LNCaP clone FGC (cell line): ENCODE data around the gene ROCK2.

Source experiments
- DNase-seq: peaks from one replicate; pipeline ENCODE4 v3.0.0-alpha.2; 2011; ENCODE audit warnings: low read depth
- H3K4me3 ChIP-seq: 2 replicates; pipeline ENCODE4 v1.5.1; 2011; ENCODE audit warnings: mild to moderate bottlenecking, low read depth, low read length, control low read depth
- CTCF ChIP-seq: IDR thresholded peaks from 2 replicates; pipeline ENCODE4 v1.5.1; 2012; ENCODE audit warnings: mild to moderate bottlenecking; ENCODE audit not compliant: control insufficient read depth, insufficient read depth; ENCODE audit errors: extremely low read depth

ROCK2 gene

GRCh38 chr2:11314487-11314886, 29.9 kb downstream of the ROCK2 start:
- no peak for TF ChIP-seq CTCF
- DNase-seq, result no peak
- H3K4me3 ChIP-seq, result no peak overlapping the region

- no peak overlapping the region for H3K4me3 ChIP-seq
- no peak for DNase-seq
- no peak for TF ChIP-seq CTCF
Measured at GRCh38 chr2:11312770-11313471, 31.5 kb downstream of the ROCK2 start.

DNA sequence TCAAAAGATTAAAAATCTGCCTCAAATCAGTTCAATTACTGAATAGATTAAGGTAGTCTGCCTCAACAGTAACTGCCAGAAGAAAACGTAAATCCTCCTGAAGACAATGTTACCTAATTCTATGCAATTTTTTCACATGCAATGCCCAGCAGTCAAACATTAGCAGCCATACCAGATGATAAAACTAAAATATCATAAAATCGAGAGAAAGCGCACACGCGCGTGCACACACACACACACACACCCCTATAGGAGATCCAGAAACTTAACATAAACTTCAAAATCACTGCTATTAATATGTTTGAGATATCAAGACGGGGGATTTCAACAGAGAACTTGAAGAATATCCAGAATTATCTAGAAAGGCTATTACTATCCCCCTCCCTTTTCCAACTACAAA, 32.9 kb downstream of the ROCK2 start:
- no peak for DNase-seq
- H3K4me3 ChIP-seq, result no peak overlapping the region
- no peak for TF ChIP-seq CTCF

GRCh38 chr2:11310212-11310611, 34.2 kb downstream of the ROCK2 start:
- H3K4me3 ChIP-seq, result no peak overlapping the region
- no peak for DNase-seq
- TF ChIP-seq CTCF, result no peak

DNA sequence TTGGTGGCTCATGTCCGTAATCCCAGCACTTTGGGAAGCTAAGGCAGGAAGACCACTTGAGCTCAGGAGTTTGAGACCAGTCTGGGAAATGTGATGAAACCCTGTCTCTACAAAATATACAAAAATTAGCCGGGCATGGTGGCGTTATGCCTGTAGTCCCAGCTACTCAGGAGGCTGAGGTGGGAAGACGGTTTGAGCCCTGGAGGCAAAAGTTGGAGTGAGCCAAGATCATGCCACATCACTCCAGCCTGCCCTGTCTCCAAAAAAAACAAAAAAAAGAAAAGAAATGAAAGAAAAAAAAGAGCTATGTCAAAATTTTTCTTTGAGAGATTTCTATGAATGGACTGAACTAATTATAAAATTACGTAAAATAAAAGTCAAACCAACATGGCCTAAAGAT, 34.7 kb downstream of the ROCK2 start:
- DNase-seq, result no peak
- no peak for TF ChIP-seq CTCF
- no peak overlapping the region for H3K4me3 ChIP-seq

- no peak for TF ChIP-seq CTCF
Measured at GRCh38 chr2:11307764-11308415, 36.5 kb downstream of the ROCK2 start.

GRCh38 chr2:11305958-11306357, 38.5 kb downstream of the ROCK2 start:
- DNase-seq, result no peak
- TF ChIP-seq CTCF, result no peak
- H3K4me3 ChIP-seq, result no peak overlapping the region

More at GRCh38 chr2:11307764-11308415, 36.5 kb downstream of the ROCK2 start:
- DNase-seq, result no peak
- H3K4me3 ChIP-seq, result no peak overlapping the region
